ENCODE measurements around the gene EPN1.

The EPN1 gene

GRCh38 chr19:55686311-55687050, 11.5 kb downstream of the EPN1 start:
- Histone ChIP-seq H3F3A (ENCODE audit: control insufficient read depth, insufficient read depth) (no peaks in the 10 kb centered on the region), H3K4me1 (ENCODE audit: control insufficient read depth, low read length) (no peaks in the 10 kb centered on the region), H3K4me2 (ENCODE audit: low read length) (no peak overlapping the region), H3K36me3 (ENCODE audit: control insufficient read depth, low read length) (peaks cover 91% of the 10 kb centered on the region), H3K27me3 (ENCODE audit: control insufficient read depth, low read length) (no peaks in the 10 kb centered on the region), H4K20me1 (ENCODE audit: control insufficient read depth, insufficient read depth, low read depth, low read length) (0 out of 2 replicates have a peak, but pooled peaks cover 5% of the 10 kb centered on the region), H3K79me2 (ENCODE audit: control insufficient read depth, low read length) (peaks cover 65% of the 10 kb centered on the region), H3K9me2 (replicated peaks; ENCODE audit: control insufficient read depth, low read length) (no peaks in the 10 kb centered on the region), H3K9me3 (ENCODE audit: control insufficient read depth, insufficient read depth, low read length) (no peaks in the 10 kb centered on the region), H3K27ac (ENCODE audit: low read depth, low read length) (no peak overlapping the region), H3K4me3 (ENCODE audit: low read length) (no peak overlapping the region)
- TF ChIP-seq EZH2phosphoT487 (IDR thresholded peaks at IDR 0.05; ENCODE audit: borderline replicate concordance, low read length), result no peak
- TF ChIP-seq, protein P1, sequence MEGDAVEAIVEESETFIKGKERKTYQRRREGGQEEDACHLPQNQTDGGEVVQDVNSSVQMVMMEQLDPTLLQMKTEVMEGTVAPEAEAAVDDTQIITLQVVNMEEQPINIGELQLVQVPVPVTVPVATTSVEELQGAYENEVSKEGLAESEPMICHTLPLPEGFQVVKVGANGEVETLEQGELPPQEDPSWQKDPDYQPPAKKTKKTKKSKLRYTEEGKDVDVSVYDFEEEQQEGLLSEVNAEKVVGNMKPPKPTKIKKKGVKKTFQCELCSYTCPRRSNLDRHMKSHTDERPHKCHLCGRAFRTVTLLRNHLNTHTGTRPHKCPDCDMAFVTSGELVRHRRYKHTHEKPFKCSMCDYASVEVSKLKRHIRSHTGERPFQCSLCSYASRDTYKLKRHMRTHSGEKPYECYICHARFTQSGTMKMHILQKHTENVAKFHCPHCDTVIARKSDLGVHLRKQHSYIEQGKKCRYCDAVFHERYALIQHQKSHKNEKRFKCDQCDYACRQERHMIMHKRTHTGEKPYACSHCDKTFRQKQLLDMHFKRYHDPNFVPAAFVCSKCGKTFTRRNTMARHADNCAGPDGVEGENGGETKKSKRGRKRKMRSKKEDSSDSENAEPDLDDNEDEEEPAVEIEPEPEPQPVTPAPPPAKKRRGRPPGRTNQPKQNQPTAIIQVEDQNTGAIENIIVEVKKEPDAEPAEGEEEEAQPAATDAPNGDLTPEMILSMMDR (IDR thresholded peaks at IDR 0.05; ENCODE audit: low read depth, low read length, poor library complexity, severe bottlenecking), result no peak

DNA sequence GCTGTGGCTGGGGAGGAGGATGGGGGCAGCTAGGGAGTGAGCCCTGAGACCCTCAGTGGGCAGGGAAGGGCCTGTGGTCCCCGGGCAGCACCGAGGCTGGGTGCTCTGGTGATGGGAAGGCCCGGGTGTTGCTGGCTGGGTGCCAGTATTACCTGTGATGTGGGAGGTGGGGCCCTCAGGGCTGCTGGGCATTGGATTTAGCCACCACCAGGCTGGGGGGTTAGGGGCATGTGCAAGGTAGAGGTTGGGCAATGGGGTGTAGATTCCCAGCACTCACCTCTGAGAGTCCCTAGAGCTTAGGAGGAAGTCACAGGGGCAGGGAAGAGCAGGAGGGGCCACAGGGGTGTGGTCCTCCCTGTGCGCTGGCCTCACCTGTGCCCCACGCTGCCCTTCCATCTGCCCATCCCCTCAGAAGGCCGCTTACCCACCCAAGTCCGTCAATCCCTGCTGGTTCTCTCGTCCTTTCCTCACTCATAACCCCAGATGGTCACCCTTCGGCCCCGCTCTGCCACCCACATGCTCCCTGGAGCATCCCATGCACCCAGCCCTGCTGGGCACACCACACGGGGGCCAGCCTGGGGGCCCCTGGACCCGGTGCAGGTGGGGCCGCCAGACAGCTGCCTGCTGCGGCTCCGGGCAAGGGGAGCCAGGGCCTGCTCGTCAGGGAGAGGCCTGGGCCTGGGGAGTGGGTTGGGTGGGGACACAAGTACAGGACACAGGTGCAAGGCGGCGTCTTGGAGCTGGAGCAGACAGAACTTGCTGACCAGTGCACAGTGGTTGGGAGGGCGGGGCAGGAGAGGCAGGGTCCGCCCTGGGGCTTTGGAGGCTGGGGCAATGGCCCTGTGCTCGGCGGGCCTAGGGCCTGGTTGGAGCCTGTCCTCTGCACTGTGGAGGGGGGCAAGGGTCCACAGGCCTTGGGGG, 12.5 kb downstream of the EPN1 start:
- no peaks in the 10 kb centered on the region for H3K4me1 ChIP-seq (ENCODE audit: control insufficient read depth, low read length)
- TF ChIP-seq, protein P1 (IDR thresholded peaks at IDR 0.05; ENCODE audit: low read depth, low read length, poor library complexity, severe bottlenecking), result no peak
- no peak for TF ChIP-seq EZH2phosphoT487 (IDR thresholded peaks at IDR 0.05; ENCODE audit: borderline replicate concordance, low read length)
- H3K36me3 ChIP-seq (ENCODE audit: control insufficient read depth, low read length), result peaks cover 92% of the 10 kb centered on the region
- no peak overlapping the region for H3K27ac ChIP-seq (ENCODE audit: low read depth, low read length)
- H3K9me2 ChIP-seq (replicated peaks; ENCODE audit: control insufficient read depth, low read length), result no peaks in the 10 kb centered on the region
- H3K9me3 ChIP-seq (ENCODE audit: control insufficient read depth, insufficient read depth, low read length), result no peaks in the 10 kb centered on the region
- peaks cover 56% of the 10 kb centered on the region for H3K79me2 ChIP-seq (ENCODE audit: control insufficient read depth, low read length)
- no peaks in the 10 kb centered on the region for H3K27me3 ChIP-seq (ENCODE audit: control insufficient read depth, low read length)
- no peak overlapping the region for H3K4me3 ChIP-seq (ENCODE audit: low read length)
- 0 out of 2 replicates have a peak, but pooled peaks cover 5% of the 10 kb centered on the region for H4K20me1 ChIP-seq (ENCODE audit: control insufficient read depth, insufficient read depth, low read depth, low read length)
- no peak overlapping the region for H3K4me2 ChIP-seq (ENCODE audit: low read length)
- no peaks in the 10 kb centered on the region for H3F3A ChIP-seq (ENCODE audit: control insufficient read depth, insufficient read depth)

DNA sequence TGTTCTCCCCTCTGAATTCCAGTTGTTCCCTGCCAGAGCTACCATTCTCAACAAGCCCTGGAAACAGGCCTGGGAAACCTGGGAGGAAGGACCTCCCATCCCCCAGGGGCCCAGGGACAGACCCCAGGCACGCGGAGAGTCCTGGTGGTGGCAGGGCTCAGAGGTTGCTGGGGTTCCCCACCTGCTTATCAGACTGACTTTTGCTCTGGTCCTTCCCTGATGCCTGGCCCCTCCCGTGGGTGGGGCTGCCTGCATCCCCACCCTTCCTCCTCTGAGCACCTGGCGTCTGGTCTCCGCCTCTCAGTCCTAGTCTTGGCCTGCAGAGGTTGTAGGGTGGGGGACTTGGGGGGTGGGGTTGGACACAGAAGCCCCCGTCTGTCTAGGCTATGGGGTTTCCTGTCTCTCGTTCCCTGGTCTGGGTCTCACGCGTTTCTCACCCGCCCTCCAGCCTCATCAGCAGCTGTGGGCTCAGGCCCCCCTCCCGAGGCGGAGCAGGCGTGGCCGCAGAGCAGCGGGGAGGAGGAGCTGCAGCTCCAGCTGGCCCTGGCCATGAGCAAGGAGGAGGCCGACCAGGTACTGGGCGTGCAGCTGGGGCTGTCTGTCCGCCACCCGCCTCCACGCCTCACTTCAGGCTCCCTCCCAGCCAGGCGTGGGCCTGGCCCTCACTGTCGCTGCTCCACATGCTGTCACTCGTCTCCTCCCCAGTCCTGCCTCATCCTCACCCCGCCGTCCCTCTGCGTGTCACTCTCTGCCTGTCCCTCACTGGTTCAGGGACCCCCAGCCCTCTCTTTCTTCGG, 13.6 kb downstream of the EPN1 start:
- Histone ChIP-seq H3K36me3 (ENCODE audit: control insufficient read depth, low read length) (peaks cover 98% of the 10 kb centered on the region), H3K27me3 (ENCODE audit: control insufficient read depth, low read length) (no peaks in the 10 kb centered on the region), H3K79me2 (ENCODE audit: control insufficient read depth, low read length) (peaks cover 48% of the 10 kb centered on the region), H3K9me2 (replicated peaks; ENCODE audit: control insufficient read depth, low read length) (no peaks in the 10 kb centered on the region), H3K4me2 (ENCODE audit: low read length) (no peak overlapping the region), H4K20me1 (ENCODE audit: control insufficient read depth, insufficient read depth, low read depth, low read length) (0 out of 2 replicates have a peak, but pooled peaks cover 5% of the 10 kb centered on the region), H3K4me1 (ENCODE audit: control insufficient read depth, low read length) (no peaks in the 10 kb centered on the region), H3K9me3 (ENCODE audit: control insufficient read depth, insufficient read depth, low read length) (no peaks in the 10 kb centered on the region), H3F3A (ENCODE audit: control insufficient read depth, insufficient read depth) (no peaks in the 10 kb centered on the region), H3K4me3 (ENCODE audit: low read length) (no peak overlapping the region), H3K27ac (ENCODE audit: low read depth, low read length) (no peak overlapping the region)
- no peak for TF ChIP-seq EZH2phosphoT487 (IDR thresholded peaks at IDR 0.05; ENCODE audit: borderline replicate concordance, low read length)
- TF ChIP-seq, protein P1 (IDR thresholded peaks at IDR 0.05; ENCODE audit: low read depth, low read length, poor library complexity, severe bottlenecking), result no peak

Measured in DOHH2 (cell line).